ENCODE measurements around the gene LAMB4. TPM values are rescaled to one million over a fixed set of nuclear protein-coding genes. Genes with fewer than 3 reads are reported as not detected.

LAMB4 gene
- total and polyA plus RNA-seq, 2 experiments from 2014 or later: 0.16 TPM; not detected in 1

DNA sequence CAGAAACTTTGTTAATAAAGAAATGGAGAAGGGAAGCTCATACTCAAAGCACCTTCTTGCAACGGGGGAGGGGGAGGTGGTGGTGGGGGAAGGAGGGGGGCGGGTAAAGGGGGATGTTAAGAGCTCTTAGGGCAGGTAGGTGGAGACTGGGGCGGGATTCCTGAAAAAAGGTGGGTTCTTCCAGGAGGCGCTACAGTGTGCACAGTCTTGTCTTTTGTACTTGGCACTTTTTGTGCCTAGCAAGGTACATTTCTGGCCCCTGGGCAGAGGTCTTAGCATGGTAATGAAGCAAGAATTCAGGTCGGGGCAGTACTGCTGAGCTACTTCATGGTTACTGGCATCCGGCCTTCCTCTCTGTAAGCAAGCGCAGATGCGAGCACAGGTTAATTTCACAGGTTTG, 15.2 kb upstream of the LAMB4 start:
- no peak overlapping the region for H3K4me3 ChIP-seq
- no peaks in the 10 kb centered on the region for H3K4me1 ChIP-seq (ENCODE audit: insufficient read depth)
- 89 to 92% methylated on average over 6 to 8 of the region's 8 CpGs for WGBS, 2 experiments (ENCODE audit: low coverage in 1 of 2, low lambda C conversion rate in 2 of 2, missing lambda C conversion rate in 2 of 2)
- DNase-seq: no peak
- H4K20me1 ChIP-seq (ENCODE audit: insufficient read depth): no peaks in the 10 kb centered on the region
- H2AFZ ChIP-seq: no peak overlapping the region
- TF ChIP-seq EZH2 (IDR thresholded peaks at IDR 0.05; ENCODE audit: insufficient read depth, poor library complexity, severe bottlenecking): no peak
- TF ChIP-seq EZH2phosphoT487 (IDR thresholded peaks at IDR 0.05; ENCODE audit: insufficient read depth, low read depth): no peak
- H3K9me2 ChIP-seq (ENCODE audit: insufficient read depth): no peaks in the 10 kb centered on the region
- no peak overlapping the region for H3K27ac ChIP-seq
- no peaks in the 10 kb centered on the region for H3K79me2 ChIP-seq (ENCODE audit: insufficient read depth)
- no peaks in the 10 kb centered on the region for H3F3A ChIP-seq (ENCODE audit: insufficient read depth)
- H3K36me3 ChIP-seq (ENCODE audit: low read depth): no peaks in the 10 kb centered on the region
- H3K4me2 ChIP-seq (ENCODE audit: unreplicated experiment): no peak overlapping the region
- in situ Hi-C loops (cut with MboI): loop anchor here (25.0 kb wide), 1 partner anchor 408 kb away; the partner anchor contains the start of gene CBLL1
- no peaks in the 10 kb centered on the region for H3K9me3 ChIP-seq (ENCODE audit: low read depth)
- H3K9ac ChIP-seq: no peak overlapping the region
- no peaks in the 10 kb centered on the region for H3K27me3 ChIP-seq (replicated peaks; ENCODE audit: insufficient read depth)

GRCh38 chr7:108144931-108145330, 14.8 kb upstream of the LAMB4 start:
- Histone ChIP-seq H2AFZ (no peak overlapping the region; the same call in 1 of the 2 replicates), H3K9me2 (ENCODE audit: insufficient read depth) (no peaks in the 10 kb centered on the region), H3K4me1 (ENCODE audit: insufficient read depth) (no peaks in the 10 kb centered on the region), H3K27me3 (replicated peaks; ENCODE audit: insufficient read depth) (no peaks in the 10 kb centered on the region), H3K9ac (no peak overlapping the region), H3K79me2 (ENCODE audit: insufficient read depth) (no peaks in the 10 kb centered on the region), H3K27ac (no peak overlapping the region), H3K4me2 (ENCODE audit: unreplicated experiment) (no peak overlapping the region), H3K4me3 (no peak overlapping the region), H4K20me1 (ENCODE audit: insufficient read depth) (no peaks in the 10 kb centered on the region), H3K36me3 (ENCODE audit: low read depth) (no peaks in the 10 kb centered on the region), H3F3A (ENCODE audit: insufficient read depth) (no peaks in the 10 kb centered on the region), H3K9me3 (ENCODE audit: low read depth) (no peaks in the 10 kb centered on the region)
- in situ Hi-C loops (cut with MboI): loop anchor here (25.0 kb wide), 1 partner anchor 408 kb away; the partner anchor contains the start of gene CBLL1
- TF ChIP-seq EZH2 (IDR thresholded peaks at IDR 0.05; ENCODE audit: insufficient read depth, poor library complexity, severe bottlenecking) (no peak), EZH2phosphoT487 (IDR thresholded peaks at IDR 0.05; ENCODE audit: insufficient read depth, low read depth) (no peak)
- no peak for DNase-seq
- 78 to 85% methylated on average over 3 of the region's 3 CpGs for WGBS, 2 experiments (ENCODE audit: low coverage in 1 of 2, low lambda C conversion rate in 2 of 2, missing lambda C conversion rate in 2 of 2)

- H3F3A ChIP-seq (ENCODE audit: insufficient read depth): no peaks in the 10 kb centered on the region
- no peak overlapping the region for H3K9ac ChIP-seq
- in situ Hi-C loops (cut with MboI): loop anchor here (25.0 kb wide), 1 partner anchor 407 kb away; the partner anchor contains the start of gene CBLL1
- WGBS, 2 experiments (ENCODE audit: low coverage in 1 of 2, low lambda C conversion rate in 2 of 2, missing lambda C conversion rate in 2 of 2): 87 to 96% methylated on average over 6 of the region's 6 CpGs
- H3K79me2 ChIP-seq (ENCODE audit: insufficient read depth): no peaks in the 10 kb centered on the region
- H3K4me3 ChIP-seq: no peak overlapping the region
- H3K4me2 ChIP-seq (ENCODE audit: unreplicated experiment): no peak overlapping the region
- no peak for TF ChIP-seq EZH2phosphoT487 (IDR thresholded peaks at IDR 0.05; ENCODE audit: insufficient read depth, low read depth)
- no peak for TF ChIP-seq EZH2 (IDR thresholded peaks at IDR 0.05; ENCODE audit: insufficient read depth, poor library complexity, severe bottlenecking)
- H3K27ac ChIP-seq: no peak overlapping the region
- no peak for DNase-seq
- no peaks in the 10 kb centered on the region for H3K27me3 ChIP-seq (replicated peaks; ENCODE audit: insufficient read depth)
- no peaks in the 10 kb centered on the region for H3K9me2 ChIP-seq (ENCODE audit: insufficient read depth)
- no peaks in the 10 kb centered on the region for H3K4me1 ChIP-seq (ENCODE audit: insufficient read depth)
- H3K9me3 ChIP-seq (ENCODE audit: low read depth): no peaks in the 10 kb centered on the region
- no peaks in the 10 kb centered on the region for H3K36me3 ChIP-seq (ENCODE audit: low read depth)
- no peak overlapping the region for H2AFZ ChIP-seq
- H4K20me1 ChIP-seq (ENCODE audit: insufficient read depth): no peaks in the 10 kb centered on the region
Observed at GRCh38 chr7:108143658-108144420, 13.7 kb upstream of the LAMB4 start.

DNA sequence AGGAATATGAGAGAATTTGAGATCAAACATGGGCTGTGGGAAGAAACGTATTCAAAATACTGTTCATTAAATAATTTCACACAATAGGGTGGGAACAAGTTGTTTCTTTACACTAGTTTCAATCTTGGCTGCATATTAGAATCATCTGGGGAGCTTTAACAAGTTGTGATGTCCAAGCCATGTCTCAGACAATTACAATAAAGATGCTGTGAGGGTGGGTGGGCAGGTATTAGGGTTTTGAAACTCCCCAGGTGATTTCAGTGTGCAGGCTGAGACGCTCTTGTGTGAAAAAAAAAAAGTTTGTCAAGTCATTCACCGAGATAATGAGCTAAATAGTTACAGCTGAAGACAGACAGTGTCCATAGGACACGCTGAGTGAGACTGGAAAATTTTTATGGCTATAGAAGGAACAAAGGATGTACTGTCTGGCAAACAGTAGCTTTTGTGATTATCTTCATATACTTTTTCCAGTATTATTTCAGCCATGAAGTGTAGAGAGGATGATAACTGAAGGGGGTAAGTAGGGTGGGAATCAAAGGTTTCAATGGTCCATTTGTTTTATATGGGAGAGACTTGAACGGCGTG, 12.6 kb upstream of the LAMB4 start:
- no peak overlapping the region for H3K9ac ChIP-seq
- WGBS, 2 experiments (ENCODE audit: low coverage in 1 of 2, low lambda C conversion rate in 2 of 2, missing lambda C conversion rate in 2 of 2): 85 to 87% methylated on average over 6 of the region's 6 CpGs

More for the DNA sequence above, 12.6 kb upstream of the LAMB4 start:
- Histone ChIP-seq H3K27me3 (replicated peaks; ENCODE audit: insufficient read depth) (no peaks in the 10 kb centered on the region), H3K79me2 (ENCODE audit: insufficient read depth) (no peaks in the 10 kb centered on the region), H3K27ac (no peak overlapping the region), H3K4me2 (ENCODE audit: unreplicated experiment) (no peak overlapping the region), H3K4me1 (ENCODE audit: insufficient read depth) (no peaks in the 10 kb centered on the region), H3K9me3 (ENCODE audit: low read depth) (no peaks in the 10 kb centered on the region), H3K36me3 (ENCODE audit: low read depth) (no peaks in the 10 kb centered on the region), H3F3A (ENCODE audit: insufficient read depth) (no peaks in the 10 kb centered on the region), H3K9me2 (ENCODE audit: insufficient read depth) (no peaks in the 10 kb centered on the region), H3K4me3 (no peak overlapping the region), H2AFZ (no peak overlapping the region), H4K20me1 (ENCODE audit: insufficient read depth) (no peaks in the 10 kb centered on the region)
- in situ Hi-C loops (cut with MboI): loop anchor here (25.0 kb wide), 1 partner anchor 405 kb away; the partner anchor contains the start of gene CBLL1
- no peak for DNase-seq
- TF ChIP-seq EZH2phosphoT487 (IDR thresholded peaks at IDR 0.05; ENCODE audit: insufficient read depth, low read depth) (no peak), EZH2 (IDR thresholded peaks at IDR 0.05; ENCODE audit: insufficient read depth, poor library complexity, severe bottlenecking) (no peak)

Measured in GM23248 (cell line).